Trophoblast cell (in vitro differentiated cells and primary cell): Measurements from ENCODE around the gene DQX1.
A peak's percentile ranks its signal among the peaks of the same experiment; 100 is the strongest.

Experiments
- DNase-seq, 2 donors: peaks; one replicate each; pipeline ENCODE4 v3.0.0-alpha.2; 2016
- H2AFZ ChIP-seq: 2 replicates; pipeline ENCODE4 v1.6.1; 2013; ENCODE audit warnings: low read length, moderate library complexity, mild to moderate bottlenecking; ENCODE audit not compliant: insufficient read depth, poor library complexity
- H2AK5ac ChIP-seq: 2 replicates; pipeline ENCODE4 v1.6.1; 2013; ENCODE audit warnings: mild to moderate bottlenecking, low read length
- H2BK120ac ChIP-seq: 2 replicates; pipeline ENCODE4 v1.6.1; 2013; ENCODE audit warnings: low read length, mild to moderate bottlenecking, moderate library complexity; ENCODE audit not compliant: insufficient read depth, poor library complexity
- H2BK12ac ChIP-seq: 2 replicates; pipeline ENCODE4 v1.6.1; 2013; ENCODE audit warnings: mild to moderate bottlenecking, low read length, moderate library complexity
- H2BK5ac ChIP-seq: 2 replicates; pipeline ENCODE4 v1.6.1; 2013; ENCODE audit warnings: low read length, low read depth, moderate library complexity, mild to moderate bottlenecking; ENCODE audit not compliant: poor library complexity
- H3K14ac ChIP-seq: 2 replicates; pipeline ENCODE4 v1.6.1; 2013; ENCODE audit warnings: mild to moderate bottlenecking, low read length
- H3K18ac ChIP-seq: 2 replicates; pipeline ENCODE4 v1.6.1; 2013; ENCODE audit warnings: mild to moderate bottlenecking, low read length
- H3K23ac ChIP-seq: 2 replicates; pipeline ENCODE4 v1.6.1; 2013; ENCODE audit warnings: low read length
- H3K27ac ChIP-seq: 2 replicates; pipeline ENCODE4 v1.5.1; 2013; ENCODE audit warnings: low read depth, mild to moderate bottlenecking, inconsistent platforms, low read length, moderate library complexity
- H3K27me3 ChIP-seq: 2 replicates; pipeline ENCODE4 v1.6.1; 2013; ENCODE audit warnings: inconsistent platforms, mild to moderate bottlenecking, low read length, moderate library complexity; ENCODE audit not compliant: insufficient read depth
- H3K36me3 ChIP-seq, 2 experiments: 1 replicate in 1 of 2; 2 replicates in 1 of 2; pipeline ENCODE4 v1.6.1; 2013; ENCODE audit warnings: low read length in 2 of 2, mild to moderate bottlenecking in 2 of 2, moderate library complexity in 1 of 2; ENCODE audit not compliant: insufficient read depth in 2 of 2, control insufficient read depth in 1 of 2
- H3K4ac ChIP-seq: 2 replicates; pipeline ENCODE4 v1.6.1; 2013; ENCODE audit warnings: low read depth, mild to moderate bottlenecking, low read length, moderate library complexity
- H3K4me1 ChIP-seq, 2 experiments: 1 replicate in 1 of 2; 2 replicates in 1 of 2; pipeline ENCODE4 v1.6.1; 2013; ENCODE audit warnings: low read length in 2 of 2, mild to moderate bottlenecking in 2 of 2, moderate library complexity in 1 of 2; ENCODE audit not compliant: insufficient read depth in 2 of 2, control insufficient read depth in 1 of 2
- H3K4me2 ChIP-seq: 2 replicates; pipeline ENCODE4 v1.6.1; 2013; ENCODE audit warnings: inconsistent platforms, mild to moderate bottlenecking, low read length, moderate library complexity
- H3K4me3 ChIP-seq: 2 replicates; pipeline ENCODE4 v1.5.1; 2013; ENCODE audit warnings: mild to moderate bottlenecking, low read depth, low read length, inconsistent platforms
- H3K79me1 ChIP-seq: one replicate; pipeline ENCODE4 v1.6.1; 2013; ENCODE audit warnings: low read length
- H3K79me2 ChIP-seq: 2 replicates; pipeline ENCODE4 v1.6.1; 2013; ENCODE audit warnings: low read length, mild to moderate bottlenecking; ENCODE audit not compliant: control insufficient read depth, insufficient read depth, poor library complexity
- H3K9ac ChIP-seq: 2 replicates; pipeline ENCODE4 v1.6.1; 2013; ENCODE audit warnings: mild to moderate bottlenecking, low read length
- H3K9me3 ChIP-seq: 2 replicates; pipeline ENCODE4 v1.6.1; 2013; ENCODE audit warnings: low read depth, mild to moderate bottlenecking, control low read depth, inconsistent platforms, low read length; ENCODE audit not compliant: insufficient read depth
- H4K12ac ChIP-seq: 2 replicates; pipeline ENCODE4 v1.6.1; 2013; ENCODE audit warnings: low read depth, mild to moderate bottlenecking, low read length, moderate library complexity
- H4K8ac ChIP-seq: 2 replicates; pipeline ENCODE4 v1.6.1; 2013; ENCODE audit warnings: low read depth, mild to moderate bottlenecking, low read length, moderate library complexity
- H4K91ac ChIP-seq: one replicate; pipeline ENCODE4 v1.6.1; 2013; ENCODE audit warnings: low read depth, mild to moderate bottlenecking, low read length, moderate library complexity
- WGBS: extraction: QIAGEN DNeasy Blood & Tissue Kit; methylation state at CpG from one replicate; pipeline ENCODE4 v1.1.7; 2013; ENCODE audit warnings: missing lambda C conversion rate; ENCODE audit not compliant: insufficient read length, insufficient coverage; ENCODE audit errors: extremely low coverage; 5-methylcytosine and 5-hydroxymethylcytosine counted together

Gene DQX1

GRCh38 chr2:74566754-74567085, 40.7 kb upstream of the DQX1 start:
- Histone ChIP-seq H3K14ac (no peak overlapping the region), H3K27ac (no peak overlapping the region), H3K9ac (no peak overlapping the region), H3K4me2 (no peak overlapping the region), H3K4ac (no peak overlapping the region), H3K79me2 (no peaks in the 10 kb centered on the region), H3K4me1 (no peaks in the 10 kb centered on the region), H4K91ac (no peak overlapping the region), H3K36me3 (no peaks in the 10 kb centered on the region), H3K27me3 (no peaks in the 10 kb centered on the region), H3K4me3 (no peak overlapping the region), H2AFZ (no peak overlapping the region), H4K8ac (no peak overlapping the region), H2BK5ac (no peak overlapping the region), H3K79me1 (no peaks in the 10 kb centered on the region), H3K9me3 (no peaks in the 10 kb centered on the region), H4K12ac (no peak overlapping the region), H3K23ac (no peak overlapping the region), H2AK5ac (no peak overlapping the region), H2BK12ac (no peak overlapping the region), H2BK120ac (no peak overlapping the region), H3K18ac (no peak overlapping the region)
- DNase-seq: no peak

- Histone ChIP-seq H3K14ac (no peak overlapping the region), H2BK5ac (no peak overlapping the region), H4K91ac (no peak overlapping the region), H2BK120ac (no peak overlapping the region), H4K12ac (no peak overlapping the region), H3K4me2 (no peak overlapping the region), H3K4ac (no peak overlapping the region), H3K9me3 (no peaks in the 10 kb centered on the region), H3K23ac (no peak overlapping the region), H3K4me3 (no peak overlapping the region), H4K8ac (no peak overlapping the region), H2BK12ac (no peak overlapping the region), H2AK5ac (no peak overlapping the region), H3K36me3 (no peaks in the 10 kb centered on the region), H3K9ac (no peak overlapping the region), H3K27me3 (no peaks in the 10 kb centered on the region), H3K79me1 (no peaks in the 10 kb centered on the region), H3K79me2 (no peaks in the 10 kb centered on the region), H3K4me1 (no peaks in the 10 kb centered on the region), H3K18ac (no peak overlapping the region), H3K27ac (no peak overlapping the region), H2AFZ (no peak overlapping the region)
- WGBS: no CpG with 5 or more reads among the region's 7 CpGs
- no peak for DNase-seq
Observed at GRCh38 chr2:74566076-74566753, 40.2 kb upstream of the DQX1 start.

- Histone ChIP-seq H2AK5ac (no peak overlapping the region), H3K4me2 (no peak overlapping the region), H3K79me2 (no peaks in the 10 kb centered on the region), H4K8ac (no peak overlapping the region), H3K18ac (no peak overlapping the region), H3K9me3 (no peaks in the 10 kb centered on the region), H3K4me1 (peaks cover 0 to 4% of the 10 kb centered on the region in 2 experiments), H3K79me1 (no peaks in the 10 kb centered on the region), H2BK120ac (no peak overlapping the region), H3K23ac (no peak overlapping the region), H3K4me3 (no peak overlapping the region), H2BK12ac (no peak overlapping the region), H3K14ac (no peak overlapping the region), H3K27ac (no peak overlapping the region), H3K9ac (no peak overlapping the region), H3K36me3 (no peaks in the 10 kb centered on the region), H2AFZ (no peak overlapping the region), H4K91ac (no peak overlapping the region), H2BK5ac (no peak overlapping the region), H4K12ac (no peak overlapping the region), H3K4ac (no peak overlapping the region), H3K27me3 (no peaks in the 10 kb centered on the region)
- DNase-seq: no peak
- WGBS: no CpG with 5 or more reads among the region's 5 CpGs
Observed at GRCh38 chr2:74564222-74564621, 38.2 kb upstream of the DQX1 start.

GRCh38 chr2:74562126-74562775, 36.2 kb upstream of the DQX1 start:
- Histone ChIP-seq H3K79me2 (no peaks in the 10 kb centered on the region), H4K12ac (no peak overlapping the region), H3K18ac (no peak overlapping the region), H4K91ac (no peak overlapping the region), H3K27me3 (no peaks in the 10 kb centered on the region), H3K23ac (no peak overlapping the region), H3K4me1 (peaks cover 0 to 4% of the 10 kb centered on the region in 2 experiments), H4K8ac (no peak overlapping the region), H3K36me3 (no peaks in the 10 kb centered on the region), H3K9me3 (no peaks in the 10 kb centered on the region), H2BK120ac (no peak overlapping the region), H3K4me3 (no peak overlapping the region), H3K14ac (peak overlapping the region; percentile 19), H2BK5ac (no peak overlapping the region), H3K79me1 (no peaks in the 10 kb centered on the region), H3K4ac (no peak overlapping the region), H2AFZ (no peak overlapping the region), H3K27ac (no peak overlapping the region), H3K4me2 (no peak overlapping the region), H2BK12ac (peak overlapping the region; percentile 4), H2AK5ac (no peak overlapping the region), H3K9ac (no peak overlapping the region)
- WGBS: no CpG with 5 or more reads among the region's 7 CpGs
- no peak for DNase-seq
